SJCRH30 (cell line): Measurements from ENCODE around the gene SSTR5. TPM values are rescaled to one million over a fixed set of nuclear protein-coding genes. Genes with fewer than 3 reads are reported as not detected.

Experiments
- DNase-seq, 2 experiments: peaks; one replicate each; pipeline ENCODE4 v3.0.0-alpha.2; 2015 to 2020
- H3K27ac ChIP-seq: fragments of 250-450 bp; sonication (Bioruptor Pico); 2 replicates; pipeline ENCODE4 v1.5.1; 2020; ENCODE audit warnings: mild to moderate bottlenecking, moderate library complexity
- H3K27me3 ChIP-seq: fragments of 250-450 bp; sonication (Bioruptor Pico); 2 replicates; pipeline ENCODE4 v1.5.1; 2020; ENCODE audit warnings: mild to moderate bottlenecking, moderate library complexity
- H3K36me3 ChIP-seq: fragments of 250-450 bp; sonication (Bioruptor Pico); 2 replicates; pipeline ENCODE4 v1.5.1; 2020; ENCODE audit warnings: mild to moderate bottlenecking, moderate library complexity
- H3K4me1 ChIP-seq: fragments of 250-450 bp; sonication (Bioruptor Pico); 2 replicates; pipeline ENCODE4 v1.5.1; 2020; ENCODE audit warnings: mild to moderate bottlenecking, moderate library complexity
- H3K4me3 ChIP-seq: fragments of 250-450 bp; sonication (Bioruptor Pico); 2 replicates; pipeline ENCODE4 v1.5.1; 2020; ENCODE audit warnings: mild to moderate bottlenecking, moderate library complexity
- H3K9me3 ChIP-seq: fragments of 250-450 bp; sonication (Bioruptor Pico); replicated peaks from 2 replicates; pipeline ENCODE4 v1.5.1; 2020; ENCODE audit warnings: mild to moderate bottlenecking, moderate library complexity
- total RNA-seq: library from RNA; depleted of rRNA; stranded (reverse); fragments of >200 nt; shearing (Covaris generic); gene quantifications from 2 replicates; pipeline ENCODE4 v1.2.3, GENCODE V29; 2014

The SSTR5 gene
- total RNA-seq, 1 experiment from 2014 or later = 3.7 TPM

- Histone ChIP-seq H3K4me1 (peaks cover 4% of the 10 kb centered on the region; the same call in 1 of the 2 replicates), H3K4me3 (no peak overlapping the region), H3K27ac (no peak overlapping the region), H3K36me3 (no peaks in the 10 kb centered on the region), H3K27me3 (peaks cover 25% of the 10 kb centered on the region), H3K9me3 (no peaks in the 10 kb centered on the region)
- DNase-seq = peak in 1 of 2 experiments; percentile 6
These were observed 41.5 kb downstream of the SSTR5 start for GRCh38 chr16:1113889-1114526.

- H3K27me3 ChIP-seq = peaks cover 27% of the 10 kb centered on the region
- H3K36me3 ChIP-seq = no peaks in the 10 kb centered on the region
- H3K4me3 ChIP-seq = no peak overlapping the region
- peak in 1 of 2 experiments; percentile 16 for DNase-seq
- no peaks in the 10 kb centered on the region for H3K9me3 ChIP-seq
- H3K4me1 ChIP-seq = peaks cover 22% of the 10 kb centered on the region
- no peak overlapping the region for H3K27ac ChIP-seq
These were observed 44.1 kb downstream of the SSTR5 start for GRCh38 chr16:1116693-1117077.

- H3K27me3 ChIP-seq = peaks cover 33% of the 10 kb centered on the region
- no peak overlapping the region for H3K27ac ChIP-seq
- H3K9me3 ChIP-seq = no peaks in the 10 kb centered on the region
- no peak overlapping the region for H3K4me3 ChIP-seq
- DNase-seq = peak in 1 of 2 experiments; percentile 14
- H3K4me1 ChIP-seq = peaks cover 22% of the 10 kb centered on the region
- H3K36me3 ChIP-seq = no peaks in the 10 kb centered on the region
These were observed 44.8 kb downstream of the SSTR5 start for GRCh38 chr16:1117176-1117900.

- Histone ChIP-seq H3K36me3 (no peaks in the 10 kb centered on the region), H3K27me3 (peaks cover 33% of the 10 kb centered on the region), H3K4me3 (no peak overlapping the region), H3K9me3 (no peaks in the 10 kb centered on the region), H3K4me1 (peaks cover 22% of the 10 kb centered on the region), H3K27ac (no peak overlapping the region)
- DNase-seq = no peak
These were observed 45.4 kb downstream of the SSTR5 start for GRCh38 chr16:1117926-1118325.

DNA sequence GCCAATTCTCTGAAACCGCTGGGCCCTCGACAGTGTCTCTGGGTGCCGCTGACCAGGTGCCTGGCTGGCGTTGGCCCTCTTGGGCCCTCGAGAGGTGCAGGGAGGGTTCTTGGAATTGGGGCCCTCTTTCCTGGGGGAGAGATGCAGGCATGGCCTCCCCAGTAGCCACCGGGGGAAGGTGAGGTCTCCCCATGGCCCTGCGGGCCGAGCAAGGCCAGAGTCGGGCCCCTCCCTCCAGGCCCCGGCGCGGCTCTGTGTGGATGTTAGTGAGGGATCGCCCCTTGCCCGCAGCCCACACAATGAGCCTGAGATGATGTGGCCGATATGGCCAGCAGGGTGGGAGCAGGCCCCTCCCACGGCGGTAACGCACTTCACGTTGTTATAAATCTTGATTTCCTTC, 46.6 kb downstream of the SSTR5 start:
- no peaks in the 10 kb centered on the region for H3K36me3 ChIP-seq
- H3K4me3 ChIP-seq = no peak overlapping the region
- H3K27ac ChIP-seq = no peak overlapping the region
- H3K4me1 ChIP-seq = peaks cover 22% of the 10 kb centered on the region
- H3K9me3 ChIP-seq = no peaks in the 10 kb centered on the region
- peaks cover 40% of the 10 kb centered on the region for H3K27me3 ChIP-seq
- no peak for DNase-seq

- Histone ChIP-seq H3K27ac (no peak overlapping the region), H3K4me3 (no peak overlapping the region), H3K27me3 (peaks cover 41% of the 10 kb centered on the region), H3K36me3 (no peaks in the 10 kb centered on the region), H3K4me1 (peaks cover 22% of the 10 kb centered on the region), H3K9me3 (no peaks in the 10 kb centered on the region)
- peak; percentile 83 to 91 for DNase-seq
These were observed 47.4 kb downstream of the SSTR5 start for GRCh38 chr16:1119766-1120576.

DNA sequence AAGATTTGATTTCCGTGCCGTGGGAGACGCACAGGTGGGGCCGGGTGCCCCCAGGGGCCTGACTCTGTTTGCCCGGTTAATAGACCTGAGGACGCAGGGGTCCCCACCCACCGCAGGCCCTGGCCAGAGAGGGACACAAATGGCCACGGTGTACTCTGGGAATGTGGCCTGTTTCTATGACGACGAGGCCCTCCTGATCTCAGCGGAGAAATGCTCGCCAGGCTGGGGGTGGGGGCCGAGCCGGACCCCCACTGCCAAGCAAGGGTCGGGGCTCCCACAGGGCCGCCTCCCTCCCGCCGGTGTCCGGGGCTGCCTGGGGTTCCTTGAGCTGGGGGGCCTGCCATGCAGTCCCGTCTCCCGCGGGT, 48.0 kb downstream of the SSTR5 start:
- Histone ChIP-seq H3K27ac (no peak overlapping the region), H3K4me3 (no peak overlapping the region), H3K4me1 (peaks cover 22% of the 10 kb centered on the region), H3K36me3 (no peaks in the 10 kb centered on the region), H3K9me3 (no peaks in the 10 kb centered on the region), H3K27me3 (peaks cover 46% of the 10 kb centered on the region)
- no peak for DNase-seq

GRCh38 chr16:1121009-1121408, 48.5 kb downstream of the SSTR5 start:
- H3K4me3 ChIP-seq = no peak overlapping the region
- H3K4me1 ChIP-seq = peaks cover 22% of the 10 kb centered on the region
- no peak for DNase-seq
- H3K27ac ChIP-seq = no peak overlapping the region
- peaks cover 51% of the 10 kb centered on the region for H3K27me3 ChIP-seq
- no peaks in the 10 kb centered on the region for H3K36me3 ChIP-seq
- H3K9me3 ChIP-seq = no peaks in the 10 kb centered on the region

- Histone ChIP-seq H3K36me3 (no peaks in the 10 kb centered on the region), H3K4me1 (peaks cover 22% of the 10 kb centered on the region), H3K27ac (no peak overlapping the region), H3K27me3 (peaks cover 49% of the 10 kb centered on the region), H3K4me3 (no peak overlapping the region), H3K9me3 (no peaks in the 10 kb centered on the region)
- no peak for DNase-seq
These were observed 49.3 kb downstream of the SSTR5 start for GRCh38 chr16:1121601-1122397.

DNA sequence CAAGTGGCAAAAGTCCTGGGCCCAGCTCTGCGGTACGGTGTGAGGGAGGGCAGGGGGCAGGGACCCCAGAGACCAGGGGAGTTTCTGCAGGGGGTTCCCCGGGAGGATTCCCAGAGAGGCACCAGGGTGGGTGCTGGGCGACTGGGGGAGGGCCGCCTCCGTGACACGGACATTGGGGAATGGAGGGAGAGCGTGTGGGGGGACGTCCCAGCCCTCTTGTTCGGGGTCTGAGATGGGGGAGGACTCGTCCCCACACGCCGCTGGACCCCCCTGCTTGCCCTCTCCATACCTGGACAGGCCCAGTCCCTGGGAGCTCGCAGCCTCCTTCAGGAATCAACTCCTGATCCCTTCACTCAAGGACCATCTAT, 49.8 kb downstream of the SSTR5 start:
- Histone ChIP-seq H3K27me3 (peaks cover 47% of the 10 kb centered on the region), H3K4me3 (no peak overlapping the region), H3K9me3 (no peaks in the 10 kb centered on the region), H3K36me3 (no peaks in the 10 kb centered on the region), H3K4me1 (peaks cover 22% of the 10 kb centered on the region), H3K27ac (no peak overlapping the region)
- DNase-seq = no peak

DNA sequence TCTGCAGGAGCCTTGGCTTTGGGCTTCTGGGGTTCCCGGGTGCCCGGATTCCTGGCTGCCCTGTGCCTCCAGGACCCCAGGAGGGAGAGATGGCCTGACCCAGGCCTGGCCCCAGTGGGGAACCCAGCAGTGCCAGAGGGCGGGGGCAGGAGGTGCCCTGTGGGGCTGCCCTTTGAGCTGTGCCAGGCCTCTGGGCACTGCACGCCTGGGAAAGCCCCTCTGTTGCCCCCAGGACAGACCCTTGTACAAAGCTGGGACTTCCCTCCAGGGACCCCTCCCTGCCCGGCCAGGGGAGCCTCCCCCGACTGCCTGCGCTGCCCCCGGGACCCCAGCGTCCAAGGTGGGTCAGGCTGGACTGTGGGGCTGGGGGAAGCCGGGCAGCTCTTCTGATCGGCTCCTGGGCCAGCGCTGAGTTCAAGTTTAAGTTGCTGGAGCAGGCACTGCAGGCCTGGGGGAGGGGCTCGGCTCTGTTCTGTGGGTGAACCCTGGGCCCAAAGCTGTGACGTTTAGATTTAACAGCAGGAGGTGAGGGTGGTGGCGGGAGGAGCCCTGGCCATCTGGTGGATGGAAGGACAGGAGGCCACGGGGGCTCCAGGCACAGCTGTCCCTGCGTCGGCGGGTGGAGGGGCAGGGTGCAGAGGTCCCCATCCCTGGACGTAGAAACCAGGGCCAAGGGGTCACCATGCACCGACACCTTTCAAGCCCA, 51.1 kb downstream of the SSTR5 start:
- no peak for DNase-seq
- no peaks in the 10 kb centered on the region for H3K36me3 ChIP-seq
- H3K4me3 ChIP-seq = no peak overlapping the region
- H3K4me1 ChIP-seq = peaks cover 21% of the 10 kb centered on the region
- no peak overlapping the region for H3K27ac ChIP-seq
- H3K27me3 ChIP-seq = peaks cover 42% of the 10 kb centered on the region
- no peaks in the 10 kb centered on the region for H3K9me3 ChIP-seq

- no peaks in the 10 kb centered on the region for H3K36me3 ChIP-seq
- DNase-seq = no peak
- no peaks in the 10 kb centered on the region for H3K9me3 ChIP-seq
- no peak overlapping the region for H3K4me3 ChIP-seq
- H3K27ac ChIP-seq = no peak overlapping the region
- peaks cover 15% of the 10 kb centered on the region for H3K4me1 ChIP-seq
- H3K27me3 ChIP-seq = peaks cover 42% of the 10 kb centered on the region
These were observed 51.7 kb downstream of the SSTR5 start for GRCh38 chr16:1124291-1124690.

- H3K27ac ChIP-seq = no peak overlapping the region
- H3K4me1 ChIP-seq = peaks cover 10% of the 10 kb centered on the region
- peaks cover 42% of the 10 kb centered on the region for H3K27me3 ChIP-seq
- no peaks in the 10 kb centered on the region for H3K9me3 ChIP-seq
- no peak overlapping the region for H3K4me3 ChIP-seq
- H3K36me3 ChIP-seq = no peaks in the 10 kb centered on the region
- DNase-seq = no peak
These were observed 52.2 kb downstream of the SSTR5 start for GRCh38 chr16:1124795-1125194.

DNA sequence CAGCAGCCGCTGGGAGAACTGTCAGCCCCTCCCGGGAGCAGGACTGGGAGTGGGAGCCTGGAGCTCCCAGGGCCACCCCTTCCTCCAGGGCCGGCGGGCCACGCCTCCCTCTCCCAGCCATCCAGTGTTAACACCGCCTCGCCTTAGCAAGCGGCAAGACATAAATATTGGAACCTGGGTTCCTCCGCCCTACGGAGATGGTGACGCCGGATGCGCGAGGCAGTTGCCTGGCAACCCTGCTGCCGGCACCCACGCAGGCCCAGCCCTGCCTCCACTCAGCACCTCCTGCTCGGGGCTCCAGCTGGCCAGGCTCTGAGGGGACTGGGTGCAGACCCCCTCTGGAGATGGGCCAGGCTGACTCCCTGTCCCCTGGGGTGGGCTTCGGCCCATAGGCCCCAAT, 52.9 kb downstream of the SSTR5 start:
- Histone ChIP-seq H3K36me3 (no peaks in the 10 kb centered on the region), H3K27me3 (peaks cover 42% of the 10 kb centered on the region), H3K4me3 (no peak overlapping the region), H3K4me1 (peaks cover 5% of the 10 kb centered on the region; the same call in 1 of the 2 replicates), H3K9me3 (no peaks in the 10 kb centered on the region), H3K27ac (no peak overlapping the region)
- peak; percentile 50 to 64 for DNase-seq
